Measurements from ENCODE around the gene RNASE8. TPM values are rescaled to one million over a fixed set of nuclear protein-coding genes. Genes with fewer than 3 reads are reported as not detected.

Gene RNASE8
- total RNA-seq, 3 donors from 2014 or later (not counting 1 experiment from before 2014, with no cell fraction given), result not detected

DNA sequence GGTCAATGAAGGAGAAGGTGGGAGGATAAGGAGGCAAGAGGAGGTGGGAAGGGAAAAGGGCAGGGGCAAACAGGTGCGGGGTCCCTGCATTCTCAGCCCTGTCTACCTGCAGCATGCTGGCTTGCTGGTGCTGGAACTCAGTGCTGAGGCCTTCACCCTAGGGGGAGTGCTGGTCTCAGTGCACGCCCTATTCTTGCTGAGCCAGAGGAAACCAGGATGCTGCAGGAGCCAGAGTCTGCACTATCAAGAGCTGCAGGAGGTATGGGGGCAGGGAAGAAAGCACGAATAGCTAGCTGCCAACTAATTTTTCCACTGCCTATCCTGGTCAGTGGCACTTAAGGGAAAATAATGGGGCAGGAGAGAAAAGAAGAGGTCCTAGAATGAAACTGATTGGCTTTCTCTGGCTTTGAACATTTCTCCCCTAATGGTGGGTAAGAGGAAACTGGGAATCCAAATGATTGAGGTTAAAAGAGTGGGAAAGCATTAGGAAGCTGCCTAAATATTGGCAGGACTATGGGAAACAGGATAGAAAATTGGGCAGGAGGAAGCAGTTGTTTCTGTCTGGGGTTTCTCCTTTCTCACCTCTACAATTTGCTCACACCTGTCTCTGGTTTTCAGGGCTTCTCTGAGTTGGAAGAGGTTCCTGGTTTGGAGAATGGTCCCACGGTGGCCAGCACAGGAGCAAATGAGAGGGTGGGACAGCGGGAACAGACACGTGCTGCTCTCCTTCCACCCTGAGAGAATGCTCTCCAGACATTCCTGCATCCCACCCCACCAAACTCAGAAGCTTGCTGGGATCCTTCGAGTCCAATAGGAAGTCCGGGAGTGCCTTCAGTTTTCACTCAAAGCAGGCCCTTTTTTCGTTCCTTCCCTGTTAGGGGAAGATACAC lies 45.1 kb downstream of the RNASE8 start:
- ATAC-seq (no peak), DNase-seq (no peak)
- H3K27me3 ChIP-seq (ENCODE audit: control insufficient read depth, insufficient read depth, low read length), result no peaks in the 10 kb centered on the region
- peak overlapping the region; percentile 60 for H3K4me3 ChIP-seq (ENCODE audit: low read length)
- intact Hi-C loops (cut with micrococcal nuclease), result loop anchor here (5.0 kb wide), 1 partner anchor 640 kb away; the partner anchor contains the start of gene PIP4P1
- peaks cover 27% of the 10 kb centered on the region for H3K4me1 ChIP-seq (ENCODE audit: control insufficient read depth, insufficient read depth, low read length)
- peaks cover 34 to 41% of the 10 kb centered on the region in 2 donors for H3K4me1 Mint-ChIP-seq
- peaks cover 0 to 4% of the 10 kb centered on the region in 2 donors for H3K27me3 Mint-ChIP-seq (ENCODE audit: low read depth in 2 of 2)
- H3K36me3 ChIP-seq (ENCODE audit: control insufficient read depth, insufficient read depth, low read length), result no peaks in the 10 kb centered on the region
- peak overlapping the region; percentile 92 for H3K4me3 Mint-ChIP-seq
- peak overlapping the region; percentile 91 to 95 for H3K27ac Mint-ChIP-seq
- no peaks in the 10 kb centered on the region for H3K36me3 Mint-ChIP-seq
- peak overlapping the region; percentile 100 for H3K27ac ChIP-seq (ENCODE audit: low read length)
- no peaks in the 10 kb centered on the region for H3K9me3 Mint-ChIP-seq
- TF ChIP-seq, protein P1, sequence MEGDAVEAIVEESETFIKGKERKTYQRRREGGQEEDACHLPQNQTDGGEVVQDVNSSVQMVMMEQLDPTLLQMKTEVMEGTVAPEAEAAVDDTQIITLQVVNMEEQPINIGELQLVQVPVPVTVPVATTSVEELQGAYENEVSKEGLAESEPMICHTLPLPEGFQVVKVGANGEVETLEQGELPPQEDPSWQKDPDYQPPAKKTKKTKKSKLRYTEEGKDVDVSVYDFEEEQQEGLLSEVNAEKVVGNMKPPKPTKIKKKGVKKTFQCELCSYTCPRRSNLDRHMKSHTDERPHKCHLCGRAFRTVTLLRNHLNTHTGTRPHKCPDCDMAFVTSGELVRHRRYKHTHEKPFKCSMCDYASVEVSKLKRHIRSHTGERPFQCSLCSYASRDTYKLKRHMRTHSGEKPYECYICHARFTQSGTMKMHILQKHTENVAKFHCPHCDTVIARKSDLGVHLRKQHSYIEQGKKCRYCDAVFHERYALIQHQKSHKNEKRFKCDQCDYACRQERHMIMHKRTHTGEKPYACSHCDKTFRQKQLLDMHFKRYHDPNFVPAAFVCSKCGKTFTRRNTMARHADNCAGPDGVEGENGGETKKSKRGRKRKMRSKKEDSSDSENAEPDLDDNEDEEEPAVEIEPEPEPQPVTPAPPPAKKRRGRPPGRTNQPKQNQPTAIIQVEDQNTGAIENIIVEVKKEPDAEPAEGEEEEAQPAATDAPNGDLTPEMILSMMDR (IDR thresholded peaks at IDR 0.05), result no peak
- 32% methylated on average over 9 of the region's 9 CpGs for WGBS (ENCODE audit: insufficient coverage)
- H3K9me3 ChIP-seq (ENCODE audit: control insufficient read depth, insufficient read depth, low read length), result no peaks in the 10 kb centered on the region

DNA sequence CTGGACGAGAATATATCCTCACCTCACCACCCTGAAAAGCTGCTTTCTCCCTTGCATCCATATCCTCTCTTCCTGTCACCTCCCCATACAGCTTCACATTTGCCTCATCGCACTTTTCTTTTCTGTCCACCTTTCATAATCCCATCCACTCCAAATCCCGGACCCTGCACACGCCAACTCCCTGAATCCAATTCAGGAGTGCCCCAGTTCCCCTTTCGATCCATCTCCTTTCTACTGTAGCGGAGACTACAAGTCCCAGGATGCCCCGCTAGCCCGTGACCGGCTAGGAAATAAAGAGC lies 45.7 kb downstream of the RNASE8 start:
- Mint-ChIP-seq H3K4me3 (peak overlapping the region; percentile 92), H3K9me3 (no peaks in the 10 kb centered on the region), H3K27ac (peak overlapping the region; percentile 91 to 95), H3K27me3 (ENCODE audit: low read depth in 2 of 2) (peaks cover 0 to 4% of the 10 kb centered on the region in 2 donors), H3K36me3 (no peaks in the 10 kb centered on the region), H3K4me1 (peaks cover 34 to 41% of the 10 kb centered on the region in 2 donors)
- no peak for DNase-seq
- no peaks in the 10 kb centered on the region for H3K36me3 ChIP-seq (ENCODE audit: control insufficient read depth, insufficient read depth, low read length)
- WGBS (ENCODE audit: insufficient coverage), result under 1% methylated on average over 9 of the region's 9 CpGs
- H3K9me3 ChIP-seq (ENCODE audit: control insufficient read depth, insufficient read depth, low read length), result no peaks in the 10 kb centered on the region
- TF ChIP-seq, protein P1 (IDR thresholded peaks at IDR 0.05), result peak; percentile 62
- ATAC-seq, result no peak
- peak overlapping the region; percentile 60 for H3K4me3 ChIP-seq (ENCODE audit: low read length)
- peak overlapping the region; percentile 100 for H3K27ac ChIP-seq (ENCODE audit: low read length)
- H3K4me1 ChIP-seq (ENCODE audit: control insufficient read depth, insufficient read depth, low read length), result peaks cover 26% of the 10 kb centered on the region
- intact Hi-C loops (cut with micrococcal nuclease), result loop anchor here (5.0 kb wide), 1 partner anchor 641 kb away; the partner anchor contains the start of gene PIP4P1
- no peaks in the 10 kb centered on the region for H3K27me3 ChIP-seq (ENCODE audit: control insufficient read depth, insufficient read depth, low read length)

DNA sequence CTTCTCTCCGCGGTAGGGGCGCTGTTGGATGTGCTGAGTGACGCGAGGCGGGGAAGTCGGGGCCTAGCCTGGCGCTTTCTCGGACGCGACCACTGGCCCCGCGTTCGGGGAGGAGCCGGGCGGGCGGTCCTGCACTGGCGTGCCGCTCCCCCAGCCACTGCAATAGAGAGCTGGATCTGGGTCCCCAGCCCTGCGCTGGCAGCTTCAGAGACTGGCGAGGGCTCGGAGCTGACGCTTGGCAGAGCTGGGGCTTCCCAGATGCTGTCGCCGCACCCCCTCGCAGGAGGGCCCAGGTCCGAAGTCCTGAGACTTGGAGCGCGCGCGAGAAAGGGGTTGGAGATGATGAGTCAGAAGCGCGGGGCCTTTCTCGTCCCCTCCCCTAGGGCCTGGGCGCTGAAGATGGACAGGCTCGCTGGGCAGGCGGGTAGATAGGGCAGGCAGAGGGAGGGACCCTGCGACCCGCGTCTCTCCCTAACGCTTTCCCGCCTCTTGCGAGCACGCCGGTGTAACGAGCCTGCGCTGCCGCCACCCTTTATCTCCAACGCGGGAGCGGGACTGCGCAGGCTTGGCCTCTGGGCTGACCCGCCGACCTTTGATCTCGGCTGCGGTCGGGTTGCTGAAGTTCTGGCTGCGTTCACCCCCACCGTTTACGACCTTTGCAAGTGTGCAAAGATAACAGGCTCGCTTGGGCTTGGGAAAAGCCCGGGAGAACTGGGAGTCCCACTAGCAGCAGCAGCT lies 46.3 kb downstream of the RNASE8 start:
- H3K27ac Mint-ChIP-seq, result peak overlapping the region; percentile 91 to 95
- Histone ChIP-seq H3K27ac (ENCODE audit: low read length) (peak overlapping the region; percentile 100), H3K36me3 (ENCODE audit: control insufficient read depth, insufficient read depth, low read length) (no peaks in the 10 kb centered on the region), H3K27me3 (ENCODE audit: control insufficient read depth, insufficient read depth, low read length) (no peaks in the 10 kb centered on the region), H3K4me1 (ENCODE audit: control insufficient read depth, insufficient read depth, low read length) (peaks cover 22% of the 10 kb centered on the region), H3K4me3 (ENCODE audit: low read length) (peak overlapping the region; percentile 60), H3K9me3 (ENCODE audit: control insufficient read depth, insufficient read depth, low read length) (no peaks in the 10 kb centered on the region)
- TF ChIP-seq, protein P1 (IDR thresholded peaks at IDR 0.05), result no peak
- H3K9me3 Mint-ChIP-seq, result no peaks in the 10 kb centered on the region
- ATAC-seq (peak; percentile 83 to 94 (median 87)), DNase-seq (peak; percentile 93 to 96)
- intact Hi-C loops (cut with micrococcal nuclease), result loop anchor here (1.0 to 5.0 kb wide), 3 partner anchors 36 to 642 kb away; partner anchors contain the start of gene PIP4P1
- no peaks in the 10 kb centered on the region for H3K36me3 Mint-ChIP-seq
- under 1% methylated on average over 62 of the region's 62 CpGs for WGBS (ENCODE audit: insufficient coverage)
- H3K27me3 Mint-ChIP-seq (ENCODE audit: low read depth in 2 of 2), result peaks cover 0 to 4% of the 10 kb centered on the region in 2 donors
- H3K4me3 Mint-ChIP-seq, result peak overlapping the region; percentile 92
- peaks cover 32 to 38% of the 10 kb centered on the region in 2 donors for H3K4me1 Mint-ChIP-seq

All from natural killer cell (primary cell).